DOHH2 (cell line): Measurements from ENCODE around the gene FRS2.

Source experiments
- EZH2phosphoT487 ChIP-seq: fragments of 200-600 bp; sonication (generic); IDR thresholded peaks from 2 replicates; pipeline ENCODE4 v1.6.1; 2017; ENCODE audit warnings: borderline replicate concordance, mild to moderate bottlenecking, antibody characterized with exemption, low read length, moderate library complexity, mixed read lengths
- TF ChIP-seq, protein P1 (sequence below): fragments of 200-600 bp; sonication (generic); IDR thresholded peaks from one replicate; pipeline ENCODE4 v1.5.1; 2014; ENCODE audit warnings: antibody characterized with exemption, mild to moderate bottlenecking, low read depth, low read length; ENCODE audit not compliant: poor library complexity, severe bottlenecking

DNA sequence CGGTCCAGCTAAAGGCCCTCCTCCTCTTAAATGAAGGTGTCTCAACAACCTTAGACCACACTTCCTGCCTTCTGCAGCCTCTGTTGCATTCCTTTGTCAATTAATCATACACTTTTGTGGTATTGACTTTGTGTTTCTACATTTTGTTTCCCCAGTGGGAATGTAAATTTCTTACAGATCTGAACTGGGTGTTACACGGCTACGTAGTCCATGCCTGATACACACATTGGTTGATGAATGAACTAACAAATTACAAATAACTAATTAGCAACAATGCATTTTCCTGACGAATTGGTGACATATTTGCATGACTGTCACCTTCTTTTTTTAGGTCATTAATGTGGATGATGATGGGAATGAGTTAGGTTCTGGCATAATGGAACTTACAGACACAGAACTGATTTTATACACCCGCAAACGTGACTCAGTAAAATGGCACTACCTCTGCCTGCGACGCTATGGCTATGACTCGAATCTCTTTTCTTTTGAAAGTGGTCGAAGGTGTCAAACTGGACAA lies 99.9 kb downstream of the FRS2 start:
- TF ChIP-seq, protein P1, sequence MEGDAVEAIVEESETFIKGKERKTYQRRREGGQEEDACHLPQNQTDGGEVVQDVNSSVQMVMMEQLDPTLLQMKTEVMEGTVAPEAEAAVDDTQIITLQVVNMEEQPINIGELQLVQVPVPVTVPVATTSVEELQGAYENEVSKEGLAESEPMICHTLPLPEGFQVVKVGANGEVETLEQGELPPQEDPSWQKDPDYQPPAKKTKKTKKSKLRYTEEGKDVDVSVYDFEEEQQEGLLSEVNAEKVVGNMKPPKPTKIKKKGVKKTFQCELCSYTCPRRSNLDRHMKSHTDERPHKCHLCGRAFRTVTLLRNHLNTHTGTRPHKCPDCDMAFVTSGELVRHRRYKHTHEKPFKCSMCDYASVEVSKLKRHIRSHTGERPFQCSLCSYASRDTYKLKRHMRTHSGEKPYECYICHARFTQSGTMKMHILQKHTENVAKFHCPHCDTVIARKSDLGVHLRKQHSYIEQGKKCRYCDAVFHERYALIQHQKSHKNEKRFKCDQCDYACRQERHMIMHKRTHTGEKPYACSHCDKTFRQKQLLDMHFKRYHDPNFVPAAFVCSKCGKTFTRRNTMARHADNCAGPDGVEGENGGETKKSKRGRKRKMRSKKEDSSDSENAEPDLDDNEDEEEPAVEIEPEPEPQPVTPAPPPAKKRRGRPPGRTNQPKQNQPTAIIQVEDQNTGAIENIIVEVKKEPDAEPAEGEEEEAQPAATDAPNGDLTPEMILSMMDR, result no peak
- TF ChIP-seq EZH2phosphoT487, result no peak
